BE2C (cell line): Measurements from ENCODE around the gene ADGRL3.

Source experiments
- DNase-seq: peaks from one replicate; pipeline ENCODE4 v3.0.0-alpha.2; 2020
- H3K27me3 ChIP-seq: fragments of 250-450 bp; sonication (Bioruptor Pico); 2 replicates; pipeline ENCODE4 v1.5.1; 2020; ENCODE audit warnings: mild to moderate bottlenecking
- H3K36me3 ChIP-seq: fragments of 250-450 bp; sonication (Bioruptor Pico); 2 replicates; pipeline ENCODE4 v1.5.1; 2020; ENCODE audit warnings: mild to moderate bottlenecking
- H3K4me1 ChIP-seq: fragments of 250-450 bp; sonication (Bioruptor Pico); 2 replicates; pipeline ENCODE4 v1.5.1; 2020
- H3K4me3 ChIP-seq: 2 replicates; pipeline ENCODE4 v1.5.1; 2011; ENCODE audit warnings: low read depth, low read length
- H3K9me3 ChIP-seq: fragments of 250-450 bp; sonication (Bioruptor Pico); 2 replicates; pipeline ENCODE4 v1.5.1; 2020
- TF ChIP-seq, protein P1 (sequence below): IDR thresholded peaks from 2 replicates; pipeline ENCODE4 v1.5.1; 2012; ENCODE audit warnings: mild to moderate bottlenecking, low read depth, low read length

Gene ADGRL3

DNA sequence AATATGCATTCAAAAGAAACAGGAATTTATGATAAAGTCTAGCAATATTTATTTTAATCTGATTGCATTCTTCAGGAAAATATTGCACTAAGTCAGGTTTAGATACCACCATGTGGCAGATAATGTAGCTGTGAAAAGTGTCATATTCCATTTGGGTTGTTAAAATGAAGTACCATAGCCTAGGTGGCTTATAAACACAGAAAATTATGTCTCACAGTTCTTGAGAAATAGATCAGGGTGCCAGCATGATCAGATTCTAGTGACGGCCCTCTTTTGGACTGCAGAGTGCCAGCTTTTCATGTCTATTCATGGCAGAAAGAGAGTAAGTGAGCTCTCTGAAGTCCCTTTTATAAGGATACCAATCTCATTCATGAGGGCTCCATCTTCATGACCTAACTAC lies 5.6 kb upstream of the ADGRL3 start:
- Histone ChIP-seq H3K36me3 (no peaks in the 10 kb centered on the region), H3K27me3 (no peaks in the 10 kb centered on the region), H3K9me3 (no peaks in the 10 kb centered on the region), H3K4me1 (no peaks in the 10 kb centered on the region), H3K4me3 (no peak overlapping the region)
- TF ChIP-seq, protein P1, sequence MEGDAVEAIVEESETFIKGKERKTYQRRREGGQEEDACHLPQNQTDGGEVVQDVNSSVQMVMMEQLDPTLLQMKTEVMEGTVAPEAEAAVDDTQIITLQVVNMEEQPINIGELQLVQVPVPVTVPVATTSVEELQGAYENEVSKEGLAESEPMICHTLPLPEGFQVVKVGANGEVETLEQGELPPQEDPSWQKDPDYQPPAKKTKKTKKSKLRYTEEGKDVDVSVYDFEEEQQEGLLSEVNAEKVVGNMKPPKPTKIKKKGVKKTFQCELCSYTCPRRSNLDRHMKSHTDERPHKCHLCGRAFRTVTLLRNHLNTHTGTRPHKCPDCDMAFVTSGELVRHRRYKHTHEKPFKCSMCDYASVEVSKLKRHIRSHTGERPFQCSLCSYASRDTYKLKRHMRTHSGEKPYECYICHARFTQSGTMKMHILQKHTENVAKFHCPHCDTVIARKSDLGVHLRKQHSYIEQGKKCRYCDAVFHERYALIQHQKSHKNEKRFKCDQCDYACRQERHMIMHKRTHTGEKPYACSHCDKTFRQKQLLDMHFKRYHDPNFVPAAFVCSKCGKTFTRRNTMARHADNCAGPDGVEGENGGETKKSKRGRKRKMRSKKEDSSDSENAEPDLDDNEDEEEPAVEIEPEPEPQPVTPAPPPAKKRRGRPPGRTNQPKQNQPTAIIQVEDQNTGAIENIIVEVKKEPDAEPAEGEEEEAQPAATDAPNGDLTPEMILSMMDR: no peak
- DNase-seq: no peak

DNA sequence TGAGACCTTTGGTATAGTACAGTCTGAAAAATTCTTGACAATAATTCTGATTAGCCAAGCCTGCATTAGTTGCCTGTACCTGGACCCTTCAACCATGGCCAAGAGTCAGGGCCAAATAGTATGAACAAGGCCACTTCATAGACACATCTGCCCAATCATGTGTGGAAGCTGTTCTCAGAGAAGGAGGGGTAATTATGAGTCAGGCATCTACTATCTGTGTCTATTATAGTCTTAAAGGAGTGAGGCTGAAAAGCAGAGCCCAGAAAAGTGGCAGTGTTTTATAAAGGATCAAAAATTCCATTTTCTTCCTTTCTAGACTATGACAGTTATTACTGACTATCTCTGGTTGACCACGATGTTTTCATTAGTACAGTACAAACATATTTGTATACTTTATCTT lies 5.0 kb upstream of the ADGRL3 start:
- TF ChIP-seq, protein P1: no peak
- Histone ChIP-seq H3K36me3 (no peaks in the 10 kb centered on the region), H3K9me3 (no peaks in the 10 kb centered on the region), H3K4me3 (no peak overlapping the region), H3K27me3 (peaks cover 2% of the 10 kb centered on the region), H3K4me1 (no peaks in the 10 kb centered on the region)
- no peak for DNase-seq

DNA sequence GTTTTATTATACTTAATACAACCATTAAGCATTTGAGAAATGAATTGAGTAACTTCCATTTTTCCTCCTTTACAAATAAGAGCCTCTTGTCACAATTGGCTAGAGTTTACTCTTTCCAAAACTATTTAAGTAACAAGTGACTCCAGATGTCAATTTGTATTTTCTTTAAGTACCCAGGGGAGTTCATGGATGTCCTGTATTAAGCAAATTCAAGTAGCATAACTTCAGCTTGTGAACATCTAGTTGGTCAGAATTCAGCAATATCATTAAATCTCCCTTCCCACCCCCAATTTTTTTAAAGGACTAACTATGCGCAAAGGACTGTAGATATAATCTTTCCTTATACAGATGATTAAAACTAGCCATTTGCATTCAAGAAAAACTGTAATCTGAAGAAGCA lies 1.4 kb upstream of the ADGRL3 start:
- H3K9me3 ChIP-seq: no peaks in the 10 kb centered on the region

DNA sequence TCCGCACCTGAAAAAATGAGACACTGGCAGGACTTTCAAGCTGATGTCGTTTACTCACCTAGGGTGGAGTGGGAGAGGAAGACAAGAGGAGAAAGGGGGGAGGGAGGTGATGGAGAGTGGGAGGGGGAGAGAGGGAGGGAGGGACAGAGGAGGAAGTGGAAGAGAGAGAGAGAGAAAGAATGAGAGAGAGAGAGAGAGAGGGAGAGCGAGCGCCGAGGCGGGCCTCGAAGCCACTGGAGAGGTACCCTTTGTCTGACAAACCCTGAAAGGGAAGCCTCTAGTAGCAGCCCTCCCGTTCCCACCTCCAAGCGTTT lies 296 bp upstream of the ADGRL3 start:
- peaks cover 48% of the 10 kb centered on the region for H3K27me3 ChIP-seq
- H3K4me3 ChIP-seq: peak overlapping the region; percentile 65
- TF ChIP-seq, protein P1: no peak
- no peaks in the 10 kb centered on the region for H3K9me3 ChIP-seq
- no peak for DNase-seq
- H3K36me3 ChIP-seq: no peaks in the 10 kb centered on the region
- no peaks in the 10 kb centered on the region for H3K4me1 ChIP-seq

More for the DNA sequence above, 1.4 kb upstream of the ADGRL3 start:
- Histone ChIP-seq H3K4me1 (no peaks in the 10 kb centered on the region), H3K36me3 (no peaks in the 10 kb centered on the region), H3K27me3 (peaks cover 38% of the 10 kb centered on the region), H3K4me3 (no peak overlapping the region)
- TF ChIP-seq, protein P1: no peak
- no peak for DNase-seq

DNA sequence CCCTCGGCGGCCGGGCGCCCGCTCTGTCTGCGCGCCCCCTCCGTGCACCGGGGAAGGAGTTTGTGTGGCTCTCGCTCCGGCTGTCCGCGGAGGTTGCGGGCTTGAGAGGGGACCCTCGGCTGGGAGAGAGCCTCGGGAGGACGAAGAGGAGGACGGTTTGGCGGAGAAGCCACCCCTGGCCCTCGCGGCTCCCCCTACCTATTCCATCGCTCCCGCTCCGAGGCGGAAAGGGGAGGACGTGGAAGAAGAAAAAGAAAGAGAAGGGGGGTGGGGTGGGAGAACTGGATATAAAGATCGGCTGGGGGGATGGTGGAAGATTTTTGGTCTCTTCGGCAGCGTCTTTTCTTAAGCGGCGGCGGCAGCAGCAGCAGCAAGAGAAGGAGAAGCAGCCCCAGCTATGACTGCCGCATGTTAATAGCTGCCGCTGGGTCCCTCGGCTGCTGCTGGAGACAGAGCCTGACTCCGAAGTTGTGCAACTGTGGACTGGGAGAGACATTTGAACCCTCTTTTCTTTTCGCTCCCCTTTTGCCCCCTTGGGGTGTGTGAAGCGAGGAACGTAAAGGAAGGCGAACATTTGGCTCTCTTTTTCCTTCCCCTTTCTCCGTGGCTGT lies 895 bp downstream of the ADGRL3 start:
- Histone ChIP-seq H3K27me3 (peaks cover 53% of the 10 kb centered on the region), H3K36me3 (no peaks in the 10 kb centered on the region), H3K9me3 (no peaks in the 10 kb centered on the region), H3K4me3 (peak overlapping the region; percentile 65), H3K4me1 (no peaks in the 10 kb centered on the region)
- TF ChIP-seq, protein P1: no peak
- DNase-seq: peak; percentile 26

DNA sequence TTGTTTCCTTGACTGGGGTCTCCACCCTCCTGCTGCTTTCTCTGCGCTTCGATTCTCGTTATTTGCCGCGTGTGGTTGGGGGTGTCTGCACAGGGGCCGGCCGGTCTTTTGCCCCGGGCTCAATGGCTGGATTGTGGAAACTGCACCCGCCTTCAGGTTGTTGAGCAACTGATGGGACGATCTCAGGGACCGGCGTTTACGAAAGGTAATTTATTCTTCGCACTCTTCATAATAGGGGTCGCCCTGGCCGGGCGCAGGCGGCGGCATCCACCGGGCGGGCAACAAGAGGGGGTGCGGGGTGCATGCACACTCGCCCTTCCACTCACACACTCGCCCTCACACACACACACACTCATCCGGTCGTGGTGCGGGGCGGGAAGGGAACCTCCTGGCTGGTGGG lies 1.4 kb downstream of the ADGRL3 start:
- no peaks in the 10 kb centered on the region for H3K36me3 ChIP-seq

More for the DNA sequence above, 1.4 kb downstream of the ADGRL3 start:
- H3K4me3 ChIP-seq: peak overlapping the region; percentile 65
- DNase-seq: peak; percentile 9
- TF ChIP-seq, protein P1: no peak
- H3K9me3 ChIP-seq: no peaks in the 10 kb centered on the region
- H3K27me3 ChIP-seq: peaks cover 53% of the 10 kb centered on the region
- no peaks in the 10 kb centered on the region for H3K4me1 ChIP-seq
